GM10266 (cell line): ENCODE data around the gene PPP1R26.
A peak's percentile ranks its signal among the peaks of the same experiment; 100 is the strongest.

Source experiments
- DNase-seq: peaks from one replicate; pipeline ENCODE4 v3.0.0; 2012; ENCODE audit errors: extremely low spot score
- CTCF ChIP-seq: IDR thresholded peaks from 2 replicates; pipeline ENCODE4 v1.5.1; 2012; ENCODE audit warnings: mild to moderate bottlenecking, low read depth; ENCODE audit not compliant: control insufficient read depth, insufficient read depth; ENCODE audit errors: missing control alignments

Gene PPP1R26

GRCh38 chr9:135490980-135491464 is 11.4 kb downstream of the PPP1R26 start:
- DNase-seq = no peak
- TF ChIP-seq CTCF = no peak

- no peak for DNase-seq
- no peak for TF ChIP-seq CTCF
Observed at GRCh38 chr9:135491764-135492163, 12.2 kb downstream of the PPP1R26 start.

GRCh38 chr9:135492886-135493669 is 13.5 kb downstream of the PPP1R26 start:
- no peak for DNase-seq
- TF ChIP-seq CTCF = no peak

- TF ChIP-seq CTCF = no peak
- no peak for DNase-seq
Observed at GRCh38 chr9:135494791-135495559, 15.4 kb downstream of the PPP1R26 start.

- DNase-seq = no peak
- no peak for TF ChIP-seq CTCF
Observed at GRCh38 chr9:135498381-135499126, 19.0 kb downstream of the PPP1R26 start.

- no peak for TF ChIP-seq CTCF
- DNase-seq = peak; percentile 87
Observed at GRCh38 chr9:135499326-135500070, 19.9 kb downstream of the PPP1R26 start.
